Osteoblast (primary cell): ENCODE data around the gene ABCC9. TPM values are rescaled to one million over a fixed set of nuclear protein-coding genes. Genes with fewer than 3 reads are reported as not detected.

Experiments used
- DNase-seq: peaks from one replicate; pipeline ENCODE4 v3.0.0; 2011; ENCODE audit warnings: low spot score, mixed read lengths; ENCODE audit not compliant: insufficient read length; ENCODE audit errors: missing footprints
- H2AFZ ChIP-seq: 2 replicates; pipeline ENCODE4 v1.6.0; 2011; ENCODE audit warnings: mild to moderate bottlenecking, low read length
- H3K27ac ChIP-seq: 2 replicates; pipeline ENCODE4 v1.5.1; 2011; ENCODE audit warnings: mild to moderate bottlenecking, low read depth, low read length, moderate library complexity
- H3K27me3 ChIP-seq: 2 replicates; pipeline ENCODE4 v1.6.0; 2012; ENCODE audit warnings: mild to moderate bottlenecking, control low read depth, inconsistent platforms, low read length, moderate library complexity; ENCODE audit not compliant: insufficient read depth
- H3K36me3 ChIP-seq: 2 replicates; pipeline ENCODE4 v1.5.1; 2011; ENCODE audit warnings: mild to moderate bottlenecking, low read length, control low read depth, moderate library complexity; ENCODE audit not compliant: insufficient read depth
- H3K4me1 ChIP-seq: 2 replicates; pipeline ENCODE4 v1.5.1; 2011; ENCODE audit warnings: mild to moderate bottlenecking, low read length, control low read depth, moderate library complexity; ENCODE audit not compliant: insufficient read depth
- H3K4me2 ChIP-seq: 2 replicates; pipeline ENCODE4 v1.6.0; 2011; ENCODE audit warnings: mild to moderate bottlenecking, low read length; ENCODE audit not compliant: insufficient read depth
- H3K4me3 ChIP-seq: fragments of 200-600 bp; sonication (generic); 3 replicates; pipeline ENCODE4 v1.5.1; 2012; ENCODE audit warnings: mild to moderate bottlenecking, low read length, inconsistent platforms; ENCODE audit not compliant: insufficient read depth
- H3K79me2 ChIP-seq: 2 replicates; pipeline ENCODE4 v1.6.0; 2012; ENCODE audit warnings: mild to moderate bottlenecking, low read length, control low read depth, inconsistent platforms; ENCODE audit not compliant: insufficient read depth
- H3K9me3 ChIP-seq: 2 replicates; pipeline ENCODE4 v1.5.1; 2011; ENCODE audit warnings: low read depth, low read length, control low read depth
- H4K20me1 ChIP-seq: 2 replicates; pipeline ENCODE4 v1.6.0; 2012; ENCODE audit warnings: mild to moderate bottlenecking, low read length, control low read depth; ENCODE audit not compliant: insufficient read depth
- total RNA-seq: library from RNA; depleted of rRNA; stranded (reverse); fragments of >200 nt; gene quantifications from 2 replicates; pipeline ENCODE4 v1.2.3, GENCODE V29; 2012
- TF ChIP-seq, protein P1 (sequence below): IDR thresholded peaks from 2 replicates; pipeline ENCODE4 v1.5.1; 2011; ENCODE audit warnings: mild to moderate bottlenecking, low read depth, low read length, moderate library complexity; ENCODE audit errors: extremely low read depth

ABCC9 gene
- total RNA-seq, 1 donor = 14.5 TPM

DNA sequence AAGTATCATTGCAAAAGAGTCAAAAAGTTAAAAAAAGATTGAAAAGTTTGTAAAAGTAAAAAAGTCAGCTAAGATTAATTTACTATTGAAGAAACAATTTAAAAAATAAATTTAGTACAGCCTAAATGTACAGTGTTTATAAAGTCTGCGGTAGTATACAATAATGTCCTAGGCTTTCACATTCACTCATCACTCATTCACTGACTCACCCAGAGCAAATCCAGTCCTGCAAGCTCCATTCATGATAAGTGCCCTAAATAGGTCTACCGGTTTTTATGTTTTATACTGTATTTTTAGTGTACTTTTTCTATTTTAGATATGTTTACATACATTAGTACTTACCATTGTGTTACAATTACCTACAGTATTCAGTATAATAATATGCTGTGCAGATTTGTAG lies 43.9 kb upstream of the ABCC9 start:
- H3K4me3 ChIP-seq = no peak overlapping the region
- TF ChIP-seq, protein P1, sequence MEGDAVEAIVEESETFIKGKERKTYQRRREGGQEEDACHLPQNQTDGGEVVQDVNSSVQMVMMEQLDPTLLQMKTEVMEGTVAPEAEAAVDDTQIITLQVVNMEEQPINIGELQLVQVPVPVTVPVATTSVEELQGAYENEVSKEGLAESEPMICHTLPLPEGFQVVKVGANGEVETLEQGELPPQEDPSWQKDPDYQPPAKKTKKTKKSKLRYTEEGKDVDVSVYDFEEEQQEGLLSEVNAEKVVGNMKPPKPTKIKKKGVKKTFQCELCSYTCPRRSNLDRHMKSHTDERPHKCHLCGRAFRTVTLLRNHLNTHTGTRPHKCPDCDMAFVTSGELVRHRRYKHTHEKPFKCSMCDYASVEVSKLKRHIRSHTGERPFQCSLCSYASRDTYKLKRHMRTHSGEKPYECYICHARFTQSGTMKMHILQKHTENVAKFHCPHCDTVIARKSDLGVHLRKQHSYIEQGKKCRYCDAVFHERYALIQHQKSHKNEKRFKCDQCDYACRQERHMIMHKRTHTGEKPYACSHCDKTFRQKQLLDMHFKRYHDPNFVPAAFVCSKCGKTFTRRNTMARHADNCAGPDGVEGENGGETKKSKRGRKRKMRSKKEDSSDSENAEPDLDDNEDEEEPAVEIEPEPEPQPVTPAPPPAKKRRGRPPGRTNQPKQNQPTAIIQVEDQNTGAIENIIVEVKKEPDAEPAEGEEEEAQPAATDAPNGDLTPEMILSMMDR = no peak
- H4K20me1 ChIP-seq = no peaks in the 10 kb centered on the region
- H3K27me3 ChIP-seq = no peaks in the 10 kb centered on the region
- no peaks in the 10 kb centered on the region for H3K79me2 ChIP-seq
- H2AFZ ChIP-seq = no peak overlapping the region
- H3K27ac ChIP-seq = no peak overlapping the region
- H3K4me1 ChIP-seq = no peaks in the 10 kb centered on the region
- no peaks in the 10 kb centered on the region for H3K9me3 ChIP-seq
- no peaks in the 10 kb centered on the region for H3K36me3 ChIP-seq
- DNase-seq = no peak
- H3K4me2 ChIP-seq = no peak overlapping the region

DNA sequence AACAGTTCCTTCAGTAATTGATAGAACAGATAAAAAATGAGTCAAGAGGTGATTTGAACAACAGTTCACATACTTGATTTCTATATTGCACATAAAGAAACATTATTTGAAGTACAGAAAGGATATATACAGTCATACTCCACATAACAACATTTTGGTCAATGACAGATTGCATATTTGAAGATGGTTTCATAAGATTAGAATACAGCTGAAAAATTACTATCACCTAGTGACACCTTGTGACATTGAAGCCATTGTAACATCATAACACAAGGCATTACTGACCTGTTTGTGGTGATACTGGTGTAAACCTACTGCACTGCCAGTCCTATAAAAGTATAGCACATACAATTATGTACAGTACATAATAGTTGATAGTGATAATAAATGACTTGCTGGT lies 43.1 kb upstream of the ABCC9 start:
- H2AFZ ChIP-seq = no peak overlapping the region

GRCh38 chr12:21983095-21983494 lies 41.9 kb upstream of the ABCC9 start:
- H2AFZ ChIP-seq = no peak overlapping the region
- H3K9me3 ChIP-seq = no peaks in the 10 kb centered on the region
- DNase-seq = no peak
- no peak overlapping the region for H3K4me3 ChIP-seq
- no peaks in the 10 kb centered on the region for H4K20me1 ChIP-seq
- TF ChIP-seq, protein P1 = no peak
- H3K4me2 ChIP-seq = no peak overlapping the region
- no peaks in the 10 kb centered on the region for H3K79me2 ChIP-seq
- no peaks in the 10 kb centered on the region for H3K36me3 ChIP-seq
- no peaks in the 10 kb centered on the region for H3K4me1 ChIP-seq
- no peaks in the 10 kb centered on the region for H3K27me3 ChIP-seq
- H3K27ac ChIP-seq = no peak overlapping the region

More for the DNA sequence above, 43.1 kb upstream of the ABCC9 start:
- H3K4me3 ChIP-seq = no peak overlapping the region
- H3K79me2 ChIP-seq = no peaks in the 10 kb centered on the region
- no peaks in the 10 kb centered on the region for H3K4me1 ChIP-seq
- H3K9me3 ChIP-seq = no peaks in the 10 kb centered on the region
- no peak overlapping the region for H3K27ac ChIP-seq
- TF ChIP-seq, protein P1 = no peak
- DNase-seq = no peak
- H3K36me3 ChIP-seq = no peaks in the 10 kb centered on the region
- no peaks in the 10 kb centered on the region for H4K20me1 ChIP-seq
- H3K4me2 ChIP-seq = no peak overlapping the region
- H3K27me3 ChIP-seq = no peaks in the 10 kb centered on the region

- Histone ChIP-seq H3K36me3 (no peaks in the 10 kb centered on the region), H4K20me1 (no peaks in the 10 kb centered on the region), H3K4me3 (no peak overlapping the region), H3K9me3 (no peaks in the 10 kb centered on the region), H3K27ac (no peak overlapping the region), H2AFZ (no peak overlapping the region), H3K27me3 (no peaks in the 10 kb centered on the region), H3K4me1 (no peaks in the 10 kb centered on the region), H3K4me2 (no peak overlapping the region), H3K79me2 (no peaks in the 10 kb centered on the region)
- TF ChIP-seq, protein P1 = no peak
- peak; percentile 35 for DNase-seq
Measured at GRCh38 chr12:21980544-21980943, 39.3 kb upstream of the ABCC9 start.
